DOHH2 (cell line): ENCODE results near the gene STPG4.

ENCODE experiments used
- H3F3A ChIP-seq: fragments of 200-600 bp; sonication (generic), shearing (Covaris generic); 2 replicates; pipeline ENCODE4 v1.6.0; 2016; ENCODE audit warnings: antibody characterized with exemption, mild to moderate bottlenecking; ENCODE audit not compliant: control insufficient read depth, insufficient read depth
- H3K27ac ChIP-seq: fragments of 200-600 bp; sonication (generic); 2 replicates; pipeline ENCODE4 v1.5.1; 2014; ENCODE audit warnings: low read depth, mild to moderate bottlenecking, low read length, moderate library complexity
- H3K27me3 ChIP-seq: fragments of 200-600 bp; sonication (generic); 2 replicates; pipeline ENCODE4 v1.6.1; 2014; ENCODE audit warnings: mild to moderate bottlenecking, low read length, mixed read lengths; ENCODE audit not compliant: control insufficient read depth
- H3K36me3 ChIP-seq: fragments of 200-600 bp; sonication (generic); 2 replicates; pipeline ENCODE4 v1.6.1; 2014; ENCODE audit warnings: mild to moderate bottlenecking, low read length, moderate library complexity, mixed read lengths; ENCODE audit not compliant: control insufficient read depth
- H3K4me1 ChIP-seq: fragments of 200-600 bp; sonication (generic); 2 replicates; pipeline ENCODE4 v1.6.1; 2014; ENCODE audit warnings: mild to moderate bottlenecking, low read length, mixed read lengths; ENCODE audit not compliant: control insufficient read depth
- H3K4me2 ChIP-seq: fragments of 200-600 bp; sonication (generic); 2 replicates; pipeline ENCODE4 v1.6.0; 2014; ENCODE audit warnings: mild to moderate bottlenecking, low read length, moderate library complexity
- H3K4me3 ChIP-seq: fragments of 200-600 bp; sonication (generic); 2 replicates; pipeline ENCODE4 v1.5.1; 2014; ENCODE audit warnings: mild to moderate bottlenecking, low read length, mixed read lengths
- H3K79me2 ChIP-seq: fragments of 200-600 bp; sonication (generic); 2 replicates; pipeline ENCODE4 v1.6.1; 2014; ENCODE audit warnings: mild to moderate bottlenecking, low read length, mixed read lengths; ENCODE audit not compliant: control insufficient read depth
- H3K9me2 ChIP-seq: fragments of 200-600 bp; sonication (generic); replicated peaks from 2 replicates; pipeline ENCODE4 v1.6.1; 2014; ENCODE audit warnings: mild to moderate bottlenecking, low read length, mixed read lengths; ENCODE audit not compliant: control insufficient read depth
- H3K9me3 ChIP-seq: fragments of 200-600 bp; sonication (generic); 2 replicates; pipeline ENCODE4 v1.6.1; 2014; ENCODE audit warnings: antibody characterized with exemption, low read length, mixed read lengths; ENCODE audit not compliant: control insufficient read depth, insufficient read depth
- H4K20me1 ChIP-seq: fragments of 200-600 bp; sonication (generic); 2 replicates; pipeline ENCODE4 v1.6.0; 2014; ENCODE audit warnings: low read depth, mild to moderate bottlenecking, antibody characterized with exemption, low read length, moderate library complexity; ENCODE audit not compliant: control insufficient read depth, insufficient read depth
- EZH2phosphoT487 ChIP-seq: fragments of 200-600 bp; sonication (generic); IDR thresholded peaks from 2 replicates; pipeline ENCODE4 v1.6.1; 2017; ENCODE audit warnings: borderline replicate concordance, mild to moderate bottlenecking, antibody characterized with exemption, low read length, moderate library complexity, mixed read lengths
- TF ChIP-seq, protein P1 (sequence below): fragments of 200-600 bp; sonication (generic); IDR thresholded peaks from one replicate; pipeline ENCODE4 v1.5.1; 2014; ENCODE audit warnings: antibody characterized with exemption, mild to moderate bottlenecking, low read depth, low read length; ENCODE audit not compliant: poor library complexity, severe bottlenecking

Gene STPG4

DNA sequence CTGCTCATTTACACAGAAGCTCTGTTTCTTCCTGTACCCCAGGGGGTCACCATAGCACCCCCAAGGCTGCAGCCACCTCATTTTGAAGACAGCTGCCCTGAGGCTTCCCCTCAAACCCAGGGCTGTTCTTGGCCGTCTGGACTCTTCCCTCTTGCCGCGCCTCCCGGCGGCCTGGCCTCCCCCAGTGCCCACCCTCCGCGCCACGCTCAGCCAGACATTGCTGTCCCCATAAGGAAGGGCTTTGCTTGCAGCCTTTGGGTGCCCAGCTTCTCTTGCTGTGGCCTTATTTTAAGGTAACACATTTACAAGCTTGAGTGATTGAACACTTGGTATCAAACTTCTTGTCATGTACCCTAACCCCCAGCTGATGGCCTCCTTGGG is 79.0 kb downstream of the STPG4 start:
- Histone ChIP-seq H3K4me1 (peaks cover 2% of the 10 kb centered on the region; the same call in 1 of the 2 replicates), H3F3A (no peaks in the 10 kb centered on the region), H3K36me3 (peaks cover 15% of the 10 kb centered on the region; the same call in 1 of the 2 replicates), H3K9me3 (no peaks in the 10 kb centered on the region), H3K27me3 (no peaks in the 10 kb centered on the region), H3K9me2 (no peaks in the 10 kb centered on the region), H4K20me1 (0 out of 2 replicates have a peak, but pooled peaks cover 2% of the 10 kb centered on the region), H3K79me2 (no peaks in the 10 kb centered on the region), H3K27ac (no peak overlapping the region), H3K4me3 (no peak overlapping the region), H3K4me2 (no peak overlapping the region)
- TF ChIP-seq, protein P1, sequence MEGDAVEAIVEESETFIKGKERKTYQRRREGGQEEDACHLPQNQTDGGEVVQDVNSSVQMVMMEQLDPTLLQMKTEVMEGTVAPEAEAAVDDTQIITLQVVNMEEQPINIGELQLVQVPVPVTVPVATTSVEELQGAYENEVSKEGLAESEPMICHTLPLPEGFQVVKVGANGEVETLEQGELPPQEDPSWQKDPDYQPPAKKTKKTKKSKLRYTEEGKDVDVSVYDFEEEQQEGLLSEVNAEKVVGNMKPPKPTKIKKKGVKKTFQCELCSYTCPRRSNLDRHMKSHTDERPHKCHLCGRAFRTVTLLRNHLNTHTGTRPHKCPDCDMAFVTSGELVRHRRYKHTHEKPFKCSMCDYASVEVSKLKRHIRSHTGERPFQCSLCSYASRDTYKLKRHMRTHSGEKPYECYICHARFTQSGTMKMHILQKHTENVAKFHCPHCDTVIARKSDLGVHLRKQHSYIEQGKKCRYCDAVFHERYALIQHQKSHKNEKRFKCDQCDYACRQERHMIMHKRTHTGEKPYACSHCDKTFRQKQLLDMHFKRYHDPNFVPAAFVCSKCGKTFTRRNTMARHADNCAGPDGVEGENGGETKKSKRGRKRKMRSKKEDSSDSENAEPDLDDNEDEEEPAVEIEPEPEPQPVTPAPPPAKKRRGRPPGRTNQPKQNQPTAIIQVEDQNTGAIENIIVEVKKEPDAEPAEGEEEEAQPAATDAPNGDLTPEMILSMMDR: no peak
- no peak for TF ChIP-seq EZH2phosphoT487

DNA sequence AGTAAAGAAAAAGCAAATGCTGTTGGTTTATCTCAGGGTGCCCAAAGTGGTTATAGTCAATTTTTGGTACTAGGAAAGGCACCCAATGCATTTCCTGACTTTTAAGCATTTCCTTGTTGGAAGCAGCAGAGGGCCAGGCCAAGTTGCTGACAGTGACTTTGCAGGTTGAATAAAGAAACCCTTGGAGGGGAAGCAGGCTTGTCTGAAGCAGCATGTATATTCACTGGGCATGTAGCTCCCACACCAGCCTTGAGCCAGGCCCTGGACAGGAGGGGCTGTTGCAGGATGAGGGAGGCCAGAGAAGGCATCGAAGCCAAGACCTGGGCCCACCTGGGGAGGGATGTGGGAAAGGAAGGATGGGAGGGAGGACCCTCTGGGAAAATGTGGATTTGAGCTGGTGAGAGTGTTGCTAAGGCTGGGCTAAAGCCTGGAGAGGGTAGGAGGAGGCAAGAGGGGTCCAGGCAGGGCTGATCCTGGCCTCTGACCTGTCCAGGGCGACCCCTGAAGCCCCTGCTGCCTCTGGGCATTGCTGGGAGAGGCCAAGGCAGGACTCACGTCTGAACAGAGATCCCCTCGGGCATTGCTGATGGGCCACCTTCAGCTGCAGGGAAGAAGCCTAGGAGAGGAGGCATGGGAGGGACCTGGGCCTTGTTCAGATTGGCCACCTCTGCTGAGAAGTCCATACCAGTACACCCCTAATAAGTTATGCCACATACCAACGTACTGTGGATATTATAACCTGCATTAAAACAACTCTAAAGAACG is 79.6 kb downstream of the STPG4 start:
- H3K27me3 ChIP-seq: no peaks in the 10 kb centered on the region
- H3K27ac ChIP-seq: no peak overlapping the region
- H3K36me3 ChIP-seq: peaks cover 20% of the 10 kb centered on the region
- no peak overlapping the region for H3K4me2 ChIP-seq
- no peak overlapping the region for H3K4me3 ChIP-seq
- no peaks in the 10 kb centered on the region for H3K9me3 ChIP-seq
- 0 out of 2 replicates have a peak, but pooled peaks cover 2% of the 10 kb centered on the region for H4K20me1 ChIP-seq
- H3K4me1 ChIP-seq: peaks cover 6% of the 10 kb centered on the region; the same call in 1 of the 2 replicates
- H3K9me2 ChIP-seq: no peaks in the 10 kb centered on the region
- TF ChIP-seq, protein P1: no peak
- TF ChIP-seq EZH2phosphoT487: no peak
- H3F3A ChIP-seq: no peaks in the 10 kb centered on the region
- no peaks in the 10 kb centered on the region for H3K79me2 ChIP-seq

DNA sequence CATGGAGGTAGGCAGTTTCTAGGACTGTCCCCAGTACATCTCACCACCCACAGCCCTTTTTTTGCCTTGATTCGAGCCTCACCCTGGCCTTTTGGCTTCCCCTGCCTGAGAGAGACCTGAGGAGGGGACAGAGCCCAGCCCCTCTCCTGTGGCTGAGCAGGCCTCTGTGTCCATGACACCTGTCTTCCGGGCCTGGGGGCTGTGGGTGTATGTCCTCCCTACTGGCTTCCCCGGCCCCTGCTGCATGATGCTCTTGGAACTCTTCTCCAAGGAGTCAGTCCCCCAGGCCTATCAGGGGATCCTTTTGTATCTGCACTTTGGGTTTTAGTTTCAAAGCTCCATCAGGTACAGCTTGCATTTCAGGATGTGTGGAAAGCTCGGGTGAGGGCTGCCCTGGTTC is 80.4 kb downstream of the STPG4 start:
- H3K4me2 ChIP-seq: no peak overlapping the region
- no peak overlapping the region for H3K4me3 ChIP-seq
- H3K9me2 ChIP-seq: no peaks in the 10 kb centered on the region
- H3K36me3 ChIP-seq: peaks cover 20% of the 10 kb centered on the region
- peaks cover 6% of the 10 kb centered on the region; the same call in 1 of the 2 replicates for H3K4me1 ChIP-seq
- H3K79me2 ChIP-seq: no peaks in the 10 kb centered on the region
- no peaks in the 10 kb centered on the region for H3F3A ChIP-seq
- H3K9me3 ChIP-seq: no peaks in the 10 kb centered on the region
- 0 out of 2 replicates have a peak, but pooled peaks cover 2% of the 10 kb centered on the region for H4K20me1 ChIP-seq
- no peak overlapping the region for H3K27ac ChIP-seq
- TF ChIP-seq EZH2phosphoT487: no peak
- TF ChIP-seq, protein P1: no peak
- H3K27me3 ChIP-seq: no peaks in the 10 kb centered on the region
